GM18909 (cell line): Measurements from ENCODE around the gene AGXT.

Source experiments
- ATAC-seq: cut with Tn5 transposase; IDR thresholded peaks from one replicate; pipeline ENCODE4 v1.9.1; 2021; ENCODE audit warnings: mild to moderate bottlenecking; ENCODE audit not compliant: unreplicated experiment, poor library complexity

Gene AGXT

DNA sequence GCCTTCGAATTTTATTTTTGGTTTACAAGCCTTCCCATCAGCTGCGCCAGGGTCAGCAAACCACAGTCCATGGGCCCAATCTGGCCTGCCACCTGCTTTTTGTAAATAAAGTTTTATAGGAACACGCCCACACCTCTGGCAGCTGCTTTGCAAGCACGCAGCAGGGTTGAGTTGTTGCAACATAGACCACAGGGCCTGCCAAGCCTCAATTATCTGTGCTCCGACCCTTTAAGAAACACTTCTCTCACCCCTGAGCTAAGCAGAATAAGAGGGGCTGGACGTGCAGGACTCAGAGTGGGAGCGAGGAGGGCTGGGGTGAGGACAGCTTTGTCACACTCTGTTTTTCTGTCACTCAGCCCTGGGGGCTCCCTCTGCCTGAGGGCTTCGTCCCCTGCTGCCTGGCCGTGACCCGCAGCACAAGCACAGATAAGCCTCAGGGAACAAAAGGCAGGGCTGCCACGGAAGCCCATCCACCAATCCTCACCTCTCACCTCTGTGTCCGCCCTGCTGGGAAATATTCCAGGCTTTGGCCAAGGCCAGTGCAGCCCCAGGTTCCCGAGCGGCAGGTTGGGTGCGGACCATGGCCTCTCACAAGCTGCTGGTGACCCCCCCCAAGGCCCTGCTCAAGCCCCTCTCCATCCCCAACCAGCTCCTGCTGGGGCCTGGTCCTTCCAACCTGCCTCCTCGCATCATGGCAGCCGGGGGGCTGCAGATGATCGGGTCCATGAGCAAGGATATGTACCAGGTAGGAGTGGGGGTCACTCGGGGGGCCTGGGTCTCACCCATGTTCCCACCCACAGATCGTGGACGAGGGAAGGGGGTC lies at the start of gene AGXT:
Gene AGXT, plus strand, starts transcription at position 539 of the 823 bp plus-strand sequence. Its CDS starts 42 bp downstream, at position 581.
- ATAC-seq = no peak

DNA sequence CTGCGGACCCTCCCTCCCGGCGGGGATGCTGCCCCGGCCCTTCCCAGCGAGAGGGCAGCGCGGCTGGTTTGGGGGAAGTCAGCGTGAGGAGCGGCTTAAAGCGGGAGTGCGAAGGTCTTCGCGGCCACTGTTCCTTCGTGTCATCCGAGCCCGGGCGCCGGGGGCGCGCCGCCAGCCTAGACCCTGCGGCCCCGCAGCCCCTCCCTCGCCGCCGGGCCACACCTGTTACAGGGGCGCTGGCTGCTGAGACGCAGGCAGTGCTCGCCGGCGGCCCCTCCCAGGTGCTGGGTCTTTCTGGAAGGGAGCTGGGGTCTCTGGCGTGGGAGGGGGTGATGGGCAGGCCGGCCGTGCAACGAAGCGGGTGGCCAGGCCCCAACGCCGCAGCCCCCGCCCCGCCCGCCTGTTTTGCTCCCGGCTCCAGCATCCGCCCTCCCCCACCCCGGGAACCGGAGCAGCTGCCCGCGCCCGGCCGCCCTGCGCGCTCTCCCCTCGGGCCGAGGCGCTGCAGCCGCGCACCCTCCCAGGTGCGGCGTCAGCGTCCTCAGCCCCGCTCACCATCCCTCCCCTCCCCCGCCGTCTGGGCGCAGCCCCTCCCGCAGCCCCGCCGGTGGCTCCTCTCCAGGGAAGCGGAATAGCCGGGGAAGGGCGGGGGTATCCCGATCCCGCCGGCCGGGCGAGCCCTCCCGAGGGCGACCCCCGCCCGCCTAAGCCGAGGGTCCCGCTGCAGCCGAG lies 49.3 kb upstream of the AGXT start:
- no peak for ATAC-seq

DNA sequence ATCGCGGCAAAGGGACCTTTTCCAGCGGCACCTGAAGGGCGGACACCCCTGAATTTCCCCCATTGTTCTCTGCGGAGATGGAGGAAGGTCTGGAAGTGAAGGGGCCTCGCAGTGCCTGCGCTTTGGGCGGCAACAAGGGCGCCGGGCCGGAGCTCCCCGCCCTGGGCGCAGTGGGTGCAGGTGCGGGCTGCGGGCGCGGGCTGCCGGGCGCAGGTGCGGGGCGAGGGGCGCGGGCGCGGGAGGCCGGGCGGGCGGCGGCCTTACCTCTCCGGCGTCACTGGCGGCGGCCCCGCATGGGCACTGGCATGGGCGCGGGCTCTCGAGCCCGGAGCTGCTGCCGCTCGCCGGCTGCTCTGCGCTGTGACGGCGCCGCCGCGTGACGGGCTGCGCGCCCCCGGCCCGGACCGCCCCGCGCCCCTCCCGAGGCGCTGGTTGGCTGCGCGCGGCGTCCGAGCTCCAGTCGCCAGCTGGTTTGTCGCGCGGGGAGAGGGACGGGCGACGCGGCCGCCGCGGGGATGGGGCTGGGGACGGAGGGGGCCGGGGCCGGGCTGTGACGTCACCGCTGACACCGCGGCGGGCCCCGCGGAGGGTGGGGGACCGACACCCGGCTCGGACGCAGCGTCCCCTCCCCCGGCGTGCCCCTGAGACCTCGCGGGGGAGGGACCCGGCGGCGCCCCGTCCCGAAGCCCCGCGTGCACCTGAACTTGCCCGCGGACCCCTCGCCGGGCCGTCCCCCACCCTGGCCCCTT lies 48.6 kb upstream of the AGXT start, which contains the start of gene KIF1A:
Gene KIF1A, minus strand, starts transcription at position 362 of the 749 bp plus-strand sequence. CDS start 22,467 bp downstream, outside the sequence.
- no peak for ATAC-seq

- no peak for ATAC-seq
Observed at GRCh38 chr2:240820607-240821428, 47.8 kb upstream of the AGXT start.

- no peak for ATAC-seq
Observed at GRCh38 chr2:240821429-240821778, 47.2 kb upstream of the AGXT start.

GRCh38 chr2:240822280-240822847 lies 46.3 kb upstream of the AGXT start:
- no peak for ATAC-seq

DNA sequence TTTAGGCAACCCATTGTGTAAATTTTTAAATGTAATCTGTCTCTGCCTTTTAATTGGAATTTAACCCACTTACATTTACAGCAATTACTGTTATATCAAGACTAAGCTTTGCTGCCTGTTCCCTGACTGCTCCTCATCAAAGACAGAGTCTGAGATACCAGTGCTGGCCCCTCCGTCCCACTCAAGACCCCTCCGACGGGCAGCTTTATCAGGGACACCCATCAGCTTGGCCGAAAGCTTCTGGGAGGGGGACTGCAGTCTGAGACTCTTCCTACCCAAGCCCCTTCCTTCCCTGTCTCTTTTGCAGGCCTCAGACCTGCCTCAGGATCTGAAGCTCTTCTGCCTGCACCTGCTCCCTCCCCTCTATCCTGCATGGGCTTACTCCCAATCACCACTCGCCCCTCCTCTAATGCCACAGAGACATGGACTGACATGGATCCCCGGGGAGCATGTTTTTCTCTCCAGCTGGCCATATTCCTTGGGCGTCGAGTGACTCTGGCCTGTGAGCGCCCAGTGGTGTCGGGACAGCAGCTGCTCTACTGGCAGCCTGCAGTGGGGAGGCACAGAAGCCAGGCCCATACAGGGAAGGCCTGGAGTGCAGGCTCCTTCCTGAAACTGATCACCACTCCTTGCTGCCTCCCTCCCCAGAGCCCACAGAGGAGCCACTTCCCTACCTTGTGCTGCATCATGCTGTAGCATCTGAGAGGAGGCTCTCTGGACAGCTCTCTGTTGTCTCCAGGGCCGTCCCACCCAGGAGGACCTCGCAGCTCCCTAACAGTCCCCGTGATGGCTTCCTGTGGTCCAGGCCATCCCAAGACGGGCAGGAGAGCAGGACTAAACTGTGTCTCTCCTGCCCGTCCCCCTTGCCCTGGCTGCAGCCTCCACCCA lies 44.9 kb upstream of the AGXT start:
- no peak for ATAC-seq

- ATAC-seq = no peak
Observed at GRCh38 chr2:240825476-240825875, 43.1 kb upstream of the AGXT start.

- no peak for ATAC-seq
Observed at GRCh38 chr2:240831594-240832204, 36.9 kb upstream of the AGXT start.

GRCh38 chr2:240832205-240832727 lies 36.4 kb upstream of the AGXT start:
- ATAC-seq = peak; percentile 87

- ATAC-seq = no peak
Observed at GRCh38 chr2:240832921-240833494, 35.6 kb upstream of the AGXT start.

- ATAC-seq = no peak
Observed at GRCh38 chr2:240833724-240834285, 34.8 kb upstream of the AGXT start.

- no peak for ATAC-seq
Observed at GRCh38 chr2:240834377-240834975, 34.1 kb upstream of the AGXT start.

- no peak for ATAC-seq
Observed at GRCh38 chr2:240835528-240835927, 33.1 kb upstream of the AGXT start.

DNA sequence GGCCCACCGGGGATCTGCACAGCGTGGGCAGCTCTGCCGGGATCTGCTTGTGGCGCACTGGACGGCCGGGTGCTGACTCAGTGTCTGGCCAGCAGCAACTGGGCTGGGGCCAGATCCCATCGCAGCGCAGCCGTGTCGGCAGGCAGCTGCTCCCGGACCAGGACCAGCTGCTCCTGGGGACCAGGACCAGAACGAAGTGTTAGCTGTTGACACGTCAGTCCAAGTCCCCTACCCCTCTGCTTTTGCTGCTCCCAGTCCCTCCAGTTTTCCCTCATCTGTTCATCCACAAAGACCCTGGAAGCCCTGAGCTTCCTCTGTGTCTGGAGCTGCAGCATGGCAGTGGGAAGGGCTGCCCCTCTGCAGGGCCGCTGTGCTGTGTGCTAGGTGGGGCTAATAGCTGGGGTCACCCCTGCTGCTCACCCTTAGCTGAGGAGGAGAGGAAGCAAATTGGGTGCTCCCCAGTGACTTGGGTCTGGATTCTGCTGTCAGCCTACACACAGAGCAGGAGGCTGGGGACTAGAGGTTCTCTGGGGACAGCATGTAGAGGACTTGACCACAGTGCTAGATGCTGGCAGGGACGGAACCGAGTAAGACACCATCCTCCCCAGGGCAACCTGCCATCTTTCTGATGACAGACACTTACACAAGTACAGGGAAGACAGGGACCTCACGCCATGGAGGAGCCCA lies 31.7 kb upstream of the AGXT start:
- no peak for ATAC-seq

DNA sequence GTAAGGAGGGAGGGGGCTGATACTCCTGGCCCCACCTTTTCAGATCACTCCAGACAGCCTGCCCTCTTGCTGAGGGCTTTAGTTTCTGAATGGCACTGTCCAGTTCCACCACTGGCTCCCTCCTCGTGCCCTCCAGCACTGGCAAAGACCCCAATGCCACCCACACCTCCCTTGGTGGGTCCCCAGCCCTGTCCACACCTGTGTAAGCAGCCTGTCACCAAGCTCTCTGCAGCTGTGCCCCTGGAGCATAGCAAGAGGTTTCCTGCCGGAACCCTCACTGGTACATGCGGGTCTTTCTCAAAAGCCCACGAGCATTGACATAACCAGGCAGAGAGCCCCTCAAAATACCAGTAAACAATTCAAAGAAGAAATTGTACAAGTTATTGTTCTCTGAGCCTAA lies 31.0 kb upstream of the AGXT start:
- ATAC-seq = no peak
